ENCODE results near the gene CCNY. TPM values are rescaled to one million over a fixed set of nuclear protein-coding genes. Genes with fewer than 3 reads are reported as not detected.
"Not testable (repeated sequence)": the region's sequence is repeated elsewhere in the genome, so short reads cannot be mapped to it uniquely, and the experiment has no call there.

Gene CCNY
- total RNA-seq, 4 donors from 2014 or later: 23.3 to 72.3 (median 26.7) TPM

DNA sequence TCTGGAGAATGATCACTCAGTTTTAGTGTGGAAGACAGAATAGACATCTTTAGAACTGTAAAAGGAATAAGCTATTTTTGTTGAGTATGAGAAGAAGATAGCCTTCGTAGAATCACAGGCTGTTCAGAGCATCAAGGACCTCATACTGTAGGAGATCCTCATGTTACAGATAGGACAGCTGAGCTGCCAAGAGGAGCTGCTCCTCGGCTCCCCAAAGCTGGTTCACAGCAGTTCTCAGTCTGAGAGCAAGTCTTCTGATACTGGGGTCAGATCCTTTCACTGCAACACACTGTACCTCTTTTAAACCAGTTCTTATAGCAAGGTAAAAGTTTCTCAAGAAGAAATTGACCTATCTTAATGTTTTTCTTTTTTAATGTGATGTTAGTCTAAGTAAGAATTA is 17.1 kb downstream of the CCNY start:
- WGBS, 2 donors: 85 to 89% methylated on average over 2 of the region's 2 CpGs
- TF ChIP-seq CTCF (IDR thresholded peaks at IDR 0.05): no peak
- TF ChIP-seq POLR2A (IDR thresholded peaks at IDR 0.05): no peak
- DNase-seq (ENCODE audit: low spot score in 2 of 2): no peak
- intact Hi-C loops (cut with DNase I; ENCODE audit: low total_unique reads): no loop called here
- no peak overlapping the region for H3K4me3 ChIP-seq (ENCODE audit: low read depth, poor library complexity, severe bottlenecking)

DNA sequence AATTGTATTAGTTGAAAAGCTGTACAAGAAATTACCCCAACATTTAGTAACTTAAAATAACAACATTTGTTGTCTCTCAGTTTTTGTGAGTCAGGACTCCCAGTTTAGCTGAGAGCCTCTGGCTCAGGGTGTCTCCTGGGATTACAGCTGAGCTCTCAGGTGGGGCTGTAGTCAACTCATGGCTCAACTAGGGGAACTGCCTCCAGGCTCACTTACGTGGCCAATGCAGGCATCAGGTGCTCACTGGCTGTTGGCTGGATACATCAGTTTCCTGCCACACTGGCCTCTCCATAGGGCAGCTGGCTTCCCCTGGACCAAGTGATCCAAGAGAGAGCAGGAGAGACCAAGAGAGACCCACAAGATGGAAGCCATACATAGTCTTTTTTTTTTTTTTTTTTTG is 17.5 kb downstream of the CCNY start:
- WGBS, 2 donors: 83 to 88% methylated on average over 1 of the region's 1 CpG
- no peak overlapping the region for H3K4me3 ChIP-seq (ENCODE audit: low read depth, poor library complexity, severe bottlenecking)
- intact Hi-C loops (cut with DNase I; ENCODE audit: low total_unique reads): no loop called here
- TF ChIP-seq POLR2A (IDR thresholded peaks at IDR 0.05) (no peak), CTCF (IDR thresholded peaks at IDR 0.05) (no peak)
- no peak for DNase-seq (ENCODE audit: low spot score in 2 of 2)

GRCh38 chr10:35354257-35354656 is 17.9 kb downstream of the CCNY start:
- H3K4me3 ChIP-seq (ENCODE audit: low read depth, poor library complexity, severe bottlenecking); DNase-seq (ENCODE audit: low spot score in 2 of 2); intact Hi-C loops (cut with DNase I; ENCODE audit: low total_unique reads): not testable (repeated sequence)
- 82 to 88% methylated on average over 9 of the region's 9 CpGs for WGBS, 2 donors

DNA sequence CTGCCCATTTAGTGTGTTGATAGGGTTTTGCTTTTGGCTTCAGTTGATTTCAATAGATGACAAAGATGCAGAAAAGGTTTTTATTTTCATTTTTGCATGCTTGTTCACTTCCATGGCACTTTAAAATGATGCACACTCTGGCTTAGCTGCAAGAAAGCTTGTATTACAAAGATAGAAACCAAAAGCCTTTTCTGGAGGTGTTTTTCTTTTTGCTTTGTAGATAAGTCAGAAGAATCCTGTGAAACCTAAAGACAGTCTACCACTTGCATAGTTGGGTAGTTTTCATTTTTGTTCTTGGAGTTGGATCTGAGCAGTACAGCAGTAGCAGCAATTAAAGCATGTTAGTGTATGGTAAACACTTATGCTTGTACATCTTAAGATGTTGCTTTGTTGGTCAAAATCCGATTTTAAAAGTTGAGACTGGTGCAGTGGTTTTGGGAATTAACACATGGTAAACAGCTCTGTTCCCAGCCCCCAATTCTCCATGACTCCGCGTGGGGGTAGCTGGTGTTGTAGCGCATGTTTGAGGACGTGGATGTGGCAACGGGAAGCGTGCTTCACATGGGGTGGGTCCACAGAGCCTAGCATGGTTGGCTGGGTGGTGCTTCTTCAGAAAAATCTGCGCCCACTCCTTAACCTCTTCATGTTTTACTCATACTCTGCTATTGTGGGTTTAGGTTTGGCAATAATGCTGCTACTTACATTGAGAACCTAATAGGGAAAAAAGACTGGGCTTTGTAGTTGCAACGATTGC is 19.8 kb downstream of the CCNY start:
- H3K4me3 ChIP-seq (ENCODE audit: low read depth, poor library complexity, severe bottlenecking): no peak overlapping the region
- WGBS, 2 donors: 73 to 76% methylated on average over 9 of the region's 9 CpGs
- intact Hi-C loops (cut with DNase I; ENCODE audit: low total_unique reads): no loop called here
- TF ChIP-seq CTCF (IDR thresholded peaks at IDR 0.05): no peak
- no peak for TF ChIP-seq POLR2A (IDR thresholded peaks at IDR 0.05)
- no peak for DNase-seq (ENCODE audit: low spot score in 2 of 2)

DNA sequence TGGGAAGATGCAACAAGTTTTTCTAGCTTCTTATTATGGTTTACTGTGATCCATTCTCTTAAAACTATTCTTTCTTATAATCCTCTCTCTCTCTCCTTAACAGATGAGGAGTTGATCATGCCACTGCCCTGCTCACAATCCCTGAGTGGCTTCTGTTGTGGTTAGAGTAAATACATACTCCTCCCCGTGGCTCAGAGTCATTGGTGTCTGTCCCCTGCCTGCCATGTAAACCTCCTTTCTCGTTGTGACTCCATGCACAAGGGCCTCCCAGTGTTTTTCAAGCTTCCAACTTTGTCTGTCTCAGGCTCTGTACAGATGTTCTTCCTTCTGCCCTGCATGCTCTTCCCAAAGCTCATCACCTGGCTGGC is 20.4 kb downstream of the CCNY start:
- DNase-seq (ENCODE audit: low spot score in 2 of 2): no peak
- TF ChIP-seq CTCF (IDR thresholded peaks at IDR 0.05) (no peak), POLR2A (IDR thresholded peaks at IDR 0.05) (no peak)
- H3K4me3 ChIP-seq (ENCODE audit: low read depth, poor library complexity, severe bottlenecking): no peak overlapping the region
- WGBS, 2 donors: 56% methylated on average over 2 of the region's 2 CpGs
- intact Hi-C loops (cut with DNase I; ENCODE audit: low total_unique reads): no loop called here

GRCh38 chr10:35359056-35359455 is 22.7 kb downstream of the CCNY start:
- intact Hi-C loops (cut with DNase I; ENCODE audit: low total_unique reads): no loop called here
- WGBS, 2 donors: 77 to 78% methylated on average over 2 of the region's 2 CpGs
- TF ChIP-seq CTCF (IDR thresholded peaks at IDR 0.05): no peak
- TF ChIP-seq POLR2A (IDR thresholded peaks at IDR 0.05): no peak
- H3K4me3 ChIP-seq (ENCODE audit: low read depth, poor library complexity, severe bottlenecking): no peak overlapping the region
- DNase-seq (ENCODE audit: low spot score in 2 of 2): no peak

Measured in lower leg skin (tissue), 4 donors.